HG02970 (cell line): ENCODE data around the gene TNS1.

Source experiments
- ATAC-seq: cut with Tn5 transposase; IDR thresholded peaks from one replicate; pipeline ENCODE4 v1.9.1; 2021; ENCODE audit warnings: mild to moderate bottlenecking, moderate library complexity, moderate number of reproducible peaks; ENCODE audit not compliant: unreplicated experiment, low FRiP score

TNS1 gene

GRCh38 chr2:217902379-217903141 lies 100.2 kb downstream of the TNS1 start:
- no peak for ATAC-seq

- ATAC-seq, result no peak
These were observed 100.9 kb downstream of the TNS1 start for GRCh38 chr2:217901835-217902378.

- no peak for ATAC-seq
These were observed 101.4 kb downstream of the TNS1 start for GRCh38 chr2:217901400-217901799.

DNA sequence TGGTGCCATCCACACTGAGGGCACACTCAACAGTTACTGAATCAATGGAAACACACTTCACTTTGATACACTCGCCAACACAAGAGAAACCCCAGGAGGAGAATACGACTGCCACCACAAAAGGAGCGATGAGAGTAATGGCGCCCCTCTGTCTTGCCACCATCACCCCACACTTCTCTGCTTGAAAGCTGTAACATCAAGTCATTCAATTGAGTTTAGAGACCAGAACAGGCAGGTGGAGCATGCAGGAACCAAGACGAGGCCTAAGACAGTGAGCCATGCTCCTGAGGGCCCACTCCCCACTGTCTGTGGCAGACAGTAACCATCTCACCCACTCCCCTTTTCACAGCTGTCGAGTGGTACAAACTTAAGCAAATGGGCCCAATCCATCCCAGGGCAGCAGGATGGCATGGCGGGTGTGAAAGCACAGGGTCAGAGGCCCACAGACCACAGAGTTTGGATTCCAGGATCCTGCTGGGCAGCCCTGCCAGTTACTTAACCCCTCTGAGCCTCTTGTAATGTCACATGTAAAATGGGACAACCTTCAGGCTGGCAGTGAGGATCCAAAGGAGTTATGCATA lies 101.9 kb downstream of the TNS1 start:
- no peak for ATAC-seq

DNA sequence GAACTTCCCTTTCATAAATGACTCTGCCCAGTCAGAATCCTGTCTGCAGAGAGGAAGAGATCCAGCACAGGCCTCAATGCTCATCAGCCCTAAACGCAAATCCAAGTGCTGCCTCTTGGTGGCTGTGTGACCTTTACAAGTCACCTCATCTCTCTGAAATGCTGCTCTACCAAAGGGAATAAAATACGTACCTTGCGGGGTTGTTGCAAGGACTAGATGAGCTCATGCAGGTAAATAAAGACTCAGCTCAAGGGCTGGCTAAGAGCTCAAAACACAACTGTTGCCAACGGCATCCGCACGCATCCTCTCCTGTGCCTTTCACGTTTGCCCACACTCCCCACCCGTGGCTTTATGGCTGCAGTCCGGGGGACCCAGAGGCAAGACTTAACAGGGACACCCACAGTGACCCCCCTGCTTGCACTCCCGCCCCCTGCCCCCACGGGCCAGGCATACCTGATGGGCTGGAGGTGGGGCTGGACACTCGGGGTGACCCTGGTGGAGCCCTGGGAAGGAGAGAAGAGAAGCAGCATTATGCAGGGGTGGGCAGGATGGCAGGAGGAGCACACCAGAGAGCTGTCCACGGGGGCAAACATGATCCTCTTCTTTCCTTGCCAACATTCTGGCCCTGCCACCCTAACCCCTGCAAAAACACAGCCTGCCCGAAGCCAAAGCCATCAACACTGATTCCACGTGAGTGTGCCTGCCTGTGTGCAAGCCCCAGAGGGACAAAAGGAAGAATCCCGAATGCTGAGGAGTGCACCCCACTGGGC lies 102.6 kb downstream of the TNS1 start:
- no peak for ATAC-seq

- no peak for ATAC-seq
These were observed 103.4 kb downstream of the TNS1 start for GRCh38 chr2:217899231-217900009.

GRCh38 chr2:217897816-217898806 lies 104.7 kb downstream of the TNS1 start:
- no peak for ATAC-seq

DNA sequence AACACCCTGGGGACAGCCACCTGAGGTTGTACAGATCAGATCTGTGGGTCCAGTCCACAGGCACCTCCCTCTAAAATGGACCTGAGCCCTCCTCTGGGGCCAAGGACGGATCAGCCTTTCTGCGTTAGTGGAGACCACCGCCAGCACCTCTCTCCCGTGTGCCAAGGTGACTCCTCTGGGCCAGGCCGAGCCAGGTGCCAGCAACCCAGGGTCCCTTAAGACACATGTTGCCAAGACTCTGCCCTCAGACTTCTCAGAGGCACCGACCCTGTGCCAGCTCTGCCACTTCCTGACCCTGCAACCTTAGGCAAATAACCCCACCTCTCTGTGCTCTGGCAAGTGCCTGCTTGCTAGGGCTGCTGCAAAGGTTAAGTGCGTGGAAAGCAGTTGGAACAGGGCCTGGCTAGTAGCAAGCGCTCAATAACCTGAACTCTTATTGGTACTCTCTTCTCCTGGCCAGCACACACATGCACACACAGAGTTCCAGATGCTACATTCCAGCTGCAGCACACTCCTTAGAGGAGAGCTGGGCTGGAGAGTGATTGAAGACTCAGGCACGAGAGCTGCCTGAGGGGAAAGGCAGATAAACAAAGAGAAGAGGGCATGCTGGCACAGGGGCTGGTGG lies 105.6 kb downstream of the TNS1 start:
- ATAC-seq, result no peak

GRCh38 chr2:217895070-217895635 lies 107.6 kb downstream of the TNS1 start:
- ATAC-seq, result no peak

GRCh38 chr2:217893440-217893839 lies 109.4 kb downstream of the TNS1 start:
- no peak for ATAC-seq

DNA sequence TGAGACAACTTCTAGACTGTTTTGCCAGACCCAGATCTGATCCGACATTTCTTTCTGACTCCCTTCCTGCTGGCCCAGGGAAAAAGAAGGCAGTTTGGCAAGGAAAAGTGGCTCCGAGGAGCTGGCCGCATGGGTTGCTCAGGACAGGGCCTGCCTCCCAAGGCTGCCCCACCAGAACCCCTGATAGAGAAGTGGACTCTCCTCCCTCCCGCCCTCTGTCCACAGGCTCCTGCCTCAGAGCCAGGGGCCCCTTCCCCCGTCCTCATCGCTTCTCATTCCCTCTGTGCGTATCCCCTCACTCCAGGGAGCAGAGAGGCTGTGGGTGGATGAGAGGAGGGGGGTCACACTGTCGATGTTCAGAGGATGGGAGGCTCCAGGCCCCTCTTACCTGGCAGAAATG lies 110.2 kb downstream of the TNS1 start:
- ATAC-seq, result no peak

DNA sequence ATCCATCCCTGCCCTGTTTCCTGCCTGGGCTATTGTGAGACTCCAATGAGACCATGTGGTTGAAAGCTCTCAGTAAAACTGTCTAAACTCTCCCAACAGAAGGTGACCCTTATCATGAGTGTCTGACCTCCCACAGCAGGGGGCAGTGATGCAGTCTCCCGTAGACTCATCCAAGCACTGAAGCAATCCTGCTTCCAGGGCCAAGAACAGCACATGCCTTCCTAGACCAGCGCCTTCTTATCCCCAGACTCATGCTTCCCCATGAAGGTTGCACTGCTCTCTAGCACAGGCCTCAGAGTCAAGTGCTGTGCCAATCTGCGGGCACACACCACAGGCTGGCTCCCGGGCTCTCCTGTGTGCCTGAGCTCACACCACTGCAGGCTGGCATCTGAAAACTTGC lies 112.3 kb downstream of the TNS1 start:
- no peak for ATAC-seq

- no peak for ATAC-seq
These were observed 113.1 kb downstream of the TNS1 start for GRCh38 chr2:217889656-217890055.

GRCh38 chr2:217887841-217888701 lies 114.7 kb downstream of the TNS1 start:
- ATAC-seq, result no peak

- no peak for ATAC-seq
These were observed 116.0 kb downstream of the TNS1 start for GRCh38 chr2:217886720-217887309.

DNA sequence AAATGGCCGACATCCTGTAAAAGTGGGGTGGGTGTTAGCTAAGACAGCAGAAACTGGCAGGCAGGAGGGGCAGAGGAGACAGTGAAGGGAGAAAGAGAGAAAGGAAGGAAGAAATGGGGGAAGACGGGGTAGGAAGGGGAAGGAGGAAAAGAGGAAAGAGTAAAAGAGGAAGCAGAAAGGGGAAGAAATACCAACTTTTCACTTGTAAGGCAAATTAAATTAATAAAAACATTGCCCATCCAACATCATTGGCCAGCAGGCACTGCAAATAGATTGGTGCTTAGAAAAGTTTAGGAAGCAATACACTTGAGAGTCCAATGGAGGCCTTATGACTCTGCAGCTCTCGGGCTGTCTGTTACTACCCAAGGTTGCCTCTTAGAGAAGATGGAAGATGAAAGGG lies 116.7 kb downstream of the TNS1 start:
- ATAC-seq, result no peak

- ATAC-seq, result no peak
These were observed 117.8 kb downstream of the TNS1 start for GRCh38 chr2:217884985-217885384.
